ENCODE data around the gene PEX14. TPM values are rescaled to one million over a fixed set of nuclear protein-coding genes. Genes with fewer than 3 reads are reported as not detected.

The PEX14 gene
- total and polyA plus RNA-seq, 9 of the 15 experiments (the other 6 are each of a cell fraction or from before 2014, with no cell fraction given), result 2.6 to 45.7 (median 22.7) TPM

DNA sequence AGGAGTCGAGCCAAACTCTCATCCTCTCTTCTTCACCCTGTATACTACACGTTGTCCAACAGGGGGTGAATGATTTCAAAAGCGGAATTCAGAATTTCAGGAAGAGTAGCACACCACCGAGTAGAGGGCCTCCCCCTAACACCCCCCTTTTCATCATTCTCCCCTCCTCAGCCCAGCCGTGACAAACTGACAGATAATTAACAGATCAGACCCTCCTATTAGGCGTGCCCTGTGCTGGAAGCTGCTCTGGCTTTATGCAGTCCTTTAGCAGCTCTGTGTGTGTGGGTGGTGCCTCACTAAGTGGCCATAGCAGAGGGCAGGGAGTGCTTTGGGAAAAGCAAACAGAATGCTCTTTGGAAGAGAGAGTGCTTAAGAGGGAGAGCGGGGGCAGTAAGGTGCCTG is 44.3 kb downstream of the PEX14 start (continued):
- TF ChIP-seq, protein P1, sequence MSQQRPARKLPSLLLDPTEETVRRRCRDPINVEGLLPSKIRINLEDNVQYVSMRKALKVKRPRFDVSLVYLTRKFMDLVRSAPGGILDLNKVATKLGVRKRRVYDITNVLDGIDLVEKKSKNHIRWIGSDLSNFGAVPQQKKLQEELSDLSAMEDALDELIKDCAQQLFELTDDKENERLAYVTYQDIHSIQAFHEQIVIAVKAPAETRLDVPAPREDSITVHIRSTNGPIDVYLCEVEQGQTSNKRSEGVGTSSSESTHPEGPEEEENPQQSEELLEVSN (IDR thresholded peaks at IDR 0.05; ENCODE audit: borderline replicate concordance in 1 of 2, extremely low read depth in 1 of 2, insufficient read depth in 1 of 2, insufficient read length in 1 of 2, low read depth in 1 of 2, low read length in 1 of 2, poor library complexity in 1 of 2, severe bottlenecking in 1 of 2), result no peak
- TF ChIP-seq POLR2B (IDR thresholded peaks at IDR 0.05; ENCODE audit: low read depth, partially characterized antibody) (no peak), SRSF3 (IDR thresholded peaks at IDR 0.05; ENCODE audit: insufficient read depth, low read length) (no peak)

DNA sequence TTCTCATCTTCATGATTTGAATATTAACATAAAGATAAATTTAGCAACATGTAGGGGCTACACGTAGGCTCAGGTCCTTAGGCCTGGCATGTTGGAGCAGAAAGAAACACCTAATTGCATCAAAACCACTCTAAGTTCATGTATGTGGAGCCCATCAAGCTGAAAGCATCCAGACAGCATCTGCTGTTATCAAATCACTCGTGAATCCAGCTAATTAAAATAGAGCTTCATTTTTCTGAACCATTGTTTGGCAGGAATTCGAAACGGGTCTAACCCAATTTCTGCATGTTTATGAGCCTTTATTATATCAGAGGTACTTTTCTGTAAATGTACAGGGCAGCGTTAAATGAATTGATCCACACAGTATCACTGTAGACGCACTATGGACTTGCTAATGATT is 45.7 kb downstream of the PEX14 start:
- FAIRE-seq, result no peak
- peaks cover 0 to 7% of the 10 kb centered on the region in 2 experiments; a peak in 3 of 5 replicates for H3K4me1 ChIP-seq (replicated peaks in 1 of 2; ENCODE audit: control insufficient read depth in 2 of 2, insufficient read depth in 2 of 2, low read length in 2 of 2)
- no peak for DNase-seq (ENCODE audit: extremely low read depth in 1 of 4, low spot score in 3 of 4)
- ChIA-PET CTCF (ENCODE audit: low intra/inter-chr PET ratio) (no interaction called here), POLR2A (interaction anchor here (2.0 kb wide), 1 partner anchor 8 kb away, joined by 5 read pairs; no protein-coding TSS in a partner anchor)
- 83% methylated on average over 6 of the region's 6 CpGs for WGBS (ENCODE audit: insufficient coverage, low coverage, missing lambda C conversion rate)
- BruUV-seq (replicated peaks), result no TSS peak
- peaks cover 69% of the 10 kb centered on the region for H3K79me2 ChIP-seq (ENCODE audit: control insufficient read depth, insufficient read depth, low read length)
- in situ Hi-C loops (cut with MboI) (no loop called here), intact Hi-C loops (cut with micrococcal nuclease) (no loop called here)
- no peak overlapping the region for H3K4me2 ChIP-seq (ENCODE audit: insufficient read depth, low read length)
- peaks cover 38% of the 10 kb centered on the region for H3K36me3 ChIP-seq (ENCODE audit: control insufficient read depth, insufficient read depth, low read length)
- no peak overlapping the region for H3K4me3 ChIP-seq
- no peak overlapping the region for H3K9ac ChIP-seq (ENCODE audit: insufficient read depth in 1 of 2, low read depth in 2 of 2, low read length in 2 of 2)
- H3K9me3 ChIP-seq (replicated peaks; ENCODE audit: control insufficient read depth, insufficient read depth, low read depth, low read length), result no peaks in the 10 kb centered on the region
- ATAC-seq, result no peak
- peaks cover 38% of the 10 kb centered on the region for H4K20me1 ChIP-seq (replicated peaks; ENCODE audit: control insufficient read depth, insufficient read depth, low read length)
- TF ChIP-seq PHF21A (IDR thresholded peaks at IDR 0.05; ENCODE audit: borderline replicate concordance, low read depth) (no peak), ZBTB7A (IDR thresholded peaks at IDR 0.05; ENCODE audit: borderline replicate concordance, control insufficient read depth, low read depth, low read length) (no peak)
- H3K9me1 ChIP-seq (ENCODE audit: control insufficient read depth, insufficient read depth, low read length), result peaks cover 3% of the 10 kb centered on the region
- no peak overlapping the region for H3K27ac ChIP-seq (ENCODE audit: extremely low read depth, low read depth, low read length)
- H3K27me3 ChIP-seq (ENCODE audit: control insufficient read depth in 2 of 2, insufficient read depth in 2 of 2, low read length in 2 of 2), result no peaks in the 10 kb centered on the region
- H2AFZ ChIP-seq (ENCODE audit: low read depth, low read length), result no peak overlapping the region
